GM23338 (cell line): ENCODE results near the gene AK4. TPM values are rescaled to one million over a fixed set of nuclear protein-coding genes. Genes with fewer than 3 reads are reported as not detected.

Experiments used
- ATAC-seq: fragments of 200-7000 bp; cut with Tn5 transposase; 3 replicates; pipeline ENCODE4 v1.9.1; 2020
- DNase-seq: peaks from one replicate; pipeline ENCODE4 v3.0.0-alpha.2; 2015; ENCODE audit warnings: low spot score
- H2AFZ ChIP-seq: fragments of 200-600 bp; sonication (generic); 2 replicates; pipeline ENCODE4 v1.8.0; 2016; ENCODE audit warnings: antibody characterized with exemption, mild to moderate bottlenecking, moderate library complexity
- H3F3A ChIP-seq: fragments of 200-600 bp; sonication (generic); replicated peaks from 2 replicates; pipeline ENCODE4 v1.8.0; 2017; ENCODE audit warnings: antibody characterized with exemption, mixed run types, low read depth
- H3K27ac ChIP-seq: fragments of 200-600 bp; sonication (generic); 2 replicates; pipeline ENCODE4 v1.6.1; 2016; ENCODE audit warnings: low read depth
- H3K27me3 ChIP-seq: fragments of 200-600 bp; sonication (generic); 2 replicates; pipeline ENCODE4 v1.8.0; 2016; ENCODE audit warnings: mild to moderate bottlenecking, mixed run types, moderate library complexity; ENCODE audit not compliant: insufficient read depth
- H3K36me3 ChIP-seq: fragments of 200-600 bp; sonication (generic); 2 replicates; pipeline ENCODE4 v1.8.0; 2016; ENCODE audit warnings: mild to moderate bottlenecking; ENCODE audit not compliant: insufficient read depth
- H3K4me1 ChIP-seq: fragments of 200-600 bp; sonication (generic); 2 replicates; pipeline ENCODE4 v1.8.0; 2016; ENCODE audit warnings: mild to moderate bottlenecking, moderate library complexity; ENCODE audit not compliant: insufficient read depth
- H3K4me2 ChIP-seq: fragments of 200-600 bp; sonication (generic); 2 replicates; pipeline ENCODE4 v1.7.1; 2017; ENCODE audit warnings: mixed run types
- H3K4me3 ChIP-seq: fragments of 200-600 bp; sonication (generic); 2 replicates; pipeline ENCODE4 v1.6.1; 2016; ENCODE audit warnings: mixed run types
- H3K79me2 ChIP-seq: fragments of 200-600 bp; sonication (generic); replicated peaks from 2 replicates; pipeline ENCODE4 v1.8.0; 2017; ENCODE audit warnings: mild to moderate bottlenecking; ENCODE audit not compliant: insufficient read depth
- H3K9me2 ChIP-seq: fragments of 200-600 bp; sonication (generic); 2 replicates; pipeline ENCODE4 v1.8.0; 2017; ENCODE audit not compliant: insufficient read depth
- H4K20me1 ChIP-seq: fragments of 200-600 bp; sonication (generic); replicated peaks from 2 replicates; pipeline ENCODE4 v1.8.0; 2017; ENCODE audit warnings: mild to moderate bottlenecking; ENCODE audit not compliant: insufficient read depth
- H3K27ac Mint-ChIP-seq: 2 replicates; pipeline ENCODE4 v1.8.0; 2020; ENCODE audit warnings: inconsistent platforms, mild to moderate bottlenecking, moderate library complexity, mixed read lengths
- H3K27me3 Mint-ChIP-seq: 3 replicates; pipeline ENCODE4 v1.8.0; 2022; ENCODE audit warnings: low read depth, mild to moderate bottlenecking, moderate library complexity, mixed read lengths, inconsistent platforms; ENCODE audit not compliant: insufficient read depth, poor library complexity
- H3K36me3 Mint-ChIP-seq: 3 replicates; pipeline ENCODE4 v1.8.0; 2021; ENCODE audit warnings: low read depth, mild to moderate bottlenecking, inconsistent platforms, moderate library complexity, mixed read lengths
- H3K4me1 Mint-ChIP-seq: 3 replicates; pipeline ENCODE4 v1.8.0; 2020; ENCODE audit warnings: mild to moderate bottlenecking, inconsistent platforms, mixed read lengths
- H3K4me3 Mint-ChIP-seq: 3 replicates; pipeline ENCODE4 v1.8.0; 2021; ENCODE audit warnings: moderate library complexity, mild to moderate bottlenecking, inconsistent platforms, mixed read lengths
- H3K9me3 Mint-ChIP-seq: 3 replicates; pipeline ENCODE4 v1.8.0; 2020; ENCODE audit warnings: moderate library complexity, mild to moderate bottlenecking, inconsistent platforms, mixed read lengths
- CREB1 ChIP-seq: fragments of 250-450 bp; sonication (Bioruptor Pico); IDR thresholded peaks from 2 replicates; pipeline ENCODE4 v1.5.0; 2020; ENCODE audit warnings: low read depth, mild to moderate bottlenecking, moderate library complexity
- EZH2 ChIP-seq: fragments of 200-600 bp; sonication (generic); IDR thresholded peaks from one replicate; pipeline ENCODE4 v1.8.0; 2017; ENCODE audit warnings: antibody characterized with exemption, mild to moderate bottlenecking, low read depth; ENCODE audit not compliant: unreplicated experiment
- EZH2phosphoT487 ChIP-seq: fragments of 200-600 bp; sonication (generic); IDR thresholded peaks from one replicate; pipeline ENCODE4 v1.8.1; 2018; ENCODE audit warnings: antibody characterized with exemption; ENCODE audit not compliant: unreplicated experiment
- NANOG ChIP-seq: IDR thresholded peaks from 2 replicates; pipeline ENCODE4 v1.6.1; 2016; ENCODE audit warnings: antibody characterized with exemption, borderline replicate concordance
- POLR2AphosphoS5 ChIP-seq: IDR thresholded peaks from 2 replicates; pipeline ENCODE4 v1.6.1; 2016; ENCODE audit warnings: antibody characterized with exemption, low read depth
- ZNF114 ChIP-seq: fragments of 250-450 bp; sonication (Bioruptor Pico); IDR thresholded peaks from 2 replicates; pipeline ENCODE4 v1.5.0; 2020; ENCODE audit warnings: mild to moderate bottlenecking, moderate library complexity
- polyA plus RNA-seq: library from polyadenylated mRNA; unstranded; fragments of >200 nt; fragmentation: Nextera tagmentation; extraction: Ambion mirVana; gene quantifications from 2 replicates; pipeline ENCODE4 v1.2.1, GENCODE V29; 2016
- total RNA-seq: library from RNA; depleted of rRNA; stranded (reverse); fragments of >200 nt; shearing (Covaris generic); gene quantifications from 2 replicates; pipeline ENCODE4 v1.2.3, GENCODE V29; 2014
- TF ChIP-seq, protein P1 (sequence below), 2 experiments: fragments of 200-600 bp in 1 of 2; sonication (generic) in 1 of 2; conservative IDR thresholded peaks; 2 replicates each; pipeline versions ENCODE4 v1.5.1 to v1.6.1; 2016 to 2017; ENCODE audit warnings: antibody characterized with exemption in 2 of 2, low read depth in 2 of 2, mild to moderate bottlenecking in 2 of 2, moderate library complexity in 1 of 2
- TF ChIP-seq, protein P2 (sequence below): fragments of 250-450 bp; sonication (Bioruptor Pico); IDR thresholded peaks from 2 replicates; pipeline ENCODE4 v1.5.0; 2020; ENCODE audit warnings: mild to moderate bottlenecking, moderate library complexity
- TF ChIP-seq, protein P3 (sequence below): IDR thresholded peaks from one replicate; pipeline ENCODE4 v1.6.1; 2018; ENCODE audit warnings: antibody characterized with exemption; ENCODE audit not compliant: unreplicated experiment
- TF ChIP-seq, protein P4 (sequence below): IDR thresholded peaks from 2 replicates; pipeline ENCODE4 v1.6.1; 2016; ENCODE audit warnings: antibody characterized with exemption

AK4 gene
- total and polyA plus RNA-seq, 2 experiments from 2014 or later = 123 to 127 TPM

DNA sequence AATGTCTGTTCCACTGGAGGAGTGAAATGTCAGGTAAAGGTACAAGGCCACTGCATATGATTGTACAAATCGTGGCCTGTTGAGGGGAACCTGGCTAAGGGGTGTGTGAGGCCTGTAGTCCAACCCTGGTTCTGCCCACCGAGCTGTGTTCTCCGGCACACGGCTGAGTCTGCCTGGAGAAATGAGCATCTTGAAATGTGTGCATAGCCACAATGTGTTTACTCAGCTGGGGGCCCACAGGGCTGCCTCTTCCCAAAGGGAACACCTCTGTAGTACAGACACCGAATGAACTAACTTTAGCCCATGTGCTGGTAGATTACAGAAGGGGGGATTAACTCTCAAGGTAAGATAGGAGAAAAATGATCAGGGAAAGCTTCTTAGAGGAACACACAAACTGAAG, 30.2 kb downstream of the AK4 start:
- Histone ChIP-seq H3F3A (no peaks in the 10 kb centered on the region), H3K27me3 (no peaks in the 10 kb centered on the region), H3K4me1 (peaks cover 45% of the 10 kb centered on the region), H3K4me3 (no peak overlapping the region), H2AFZ (no peak overlapping the region), H3K9me2 (no peaks in the 10 kb centered on the region), H3K36me3 (no peaks in the 10 kb centered on the region), H3K79me2 (peaks cover 100% of the 10 kb centered on the region), H4K20me1 (peaks cover 5% of the 10 kb centered on the region), H3K4me2 (no peak overlapping the region), H3K27ac (no peak overlapping the region)
- no peaks in the 10 kb centered on the region for H3K36me3 Mint-ChIP-seq
- TF ChIP-seq, protein P1, sequence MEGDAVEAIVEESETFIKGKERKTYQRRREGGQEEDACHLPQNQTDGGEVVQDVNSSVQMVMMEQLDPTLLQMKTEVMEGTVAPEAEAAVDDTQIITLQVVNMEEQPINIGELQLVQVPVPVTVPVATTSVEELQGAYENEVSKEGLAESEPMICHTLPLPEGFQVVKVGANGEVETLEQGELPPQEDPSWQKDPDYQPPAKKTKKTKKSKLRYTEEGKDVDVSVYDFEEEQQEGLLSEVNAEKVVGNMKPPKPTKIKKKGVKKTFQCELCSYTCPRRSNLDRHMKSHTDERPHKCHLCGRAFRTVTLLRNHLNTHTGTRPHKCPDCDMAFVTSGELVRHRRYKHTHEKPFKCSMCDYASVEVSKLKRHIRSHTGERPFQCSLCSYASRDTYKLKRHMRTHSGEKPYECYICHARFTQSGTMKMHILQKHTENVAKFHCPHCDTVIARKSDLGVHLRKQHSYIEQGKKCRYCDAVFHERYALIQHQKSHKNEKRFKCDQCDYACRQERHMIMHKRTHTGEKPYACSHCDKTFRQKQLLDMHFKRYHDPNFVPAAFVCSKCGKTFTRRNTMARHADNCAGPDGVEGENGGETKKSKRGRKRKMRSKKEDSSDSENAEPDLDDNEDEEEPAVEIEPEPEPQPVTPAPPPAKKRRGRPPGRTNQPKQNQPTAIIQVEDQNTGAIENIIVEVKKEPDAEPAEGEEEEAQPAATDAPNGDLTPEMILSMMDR (conservative IDR thresholded peaks at IDR 0.05; ENCODE audit: low read depth in 2 of 2) = no peak
- no peak for TF ChIP-seq ZNF114
- TF ChIP-seq NANOG = no peak
- no peak for TF ChIP-seq CREB1 (CRISPR knock-in tag)
- TF ChIP-seq, protein P2, sequence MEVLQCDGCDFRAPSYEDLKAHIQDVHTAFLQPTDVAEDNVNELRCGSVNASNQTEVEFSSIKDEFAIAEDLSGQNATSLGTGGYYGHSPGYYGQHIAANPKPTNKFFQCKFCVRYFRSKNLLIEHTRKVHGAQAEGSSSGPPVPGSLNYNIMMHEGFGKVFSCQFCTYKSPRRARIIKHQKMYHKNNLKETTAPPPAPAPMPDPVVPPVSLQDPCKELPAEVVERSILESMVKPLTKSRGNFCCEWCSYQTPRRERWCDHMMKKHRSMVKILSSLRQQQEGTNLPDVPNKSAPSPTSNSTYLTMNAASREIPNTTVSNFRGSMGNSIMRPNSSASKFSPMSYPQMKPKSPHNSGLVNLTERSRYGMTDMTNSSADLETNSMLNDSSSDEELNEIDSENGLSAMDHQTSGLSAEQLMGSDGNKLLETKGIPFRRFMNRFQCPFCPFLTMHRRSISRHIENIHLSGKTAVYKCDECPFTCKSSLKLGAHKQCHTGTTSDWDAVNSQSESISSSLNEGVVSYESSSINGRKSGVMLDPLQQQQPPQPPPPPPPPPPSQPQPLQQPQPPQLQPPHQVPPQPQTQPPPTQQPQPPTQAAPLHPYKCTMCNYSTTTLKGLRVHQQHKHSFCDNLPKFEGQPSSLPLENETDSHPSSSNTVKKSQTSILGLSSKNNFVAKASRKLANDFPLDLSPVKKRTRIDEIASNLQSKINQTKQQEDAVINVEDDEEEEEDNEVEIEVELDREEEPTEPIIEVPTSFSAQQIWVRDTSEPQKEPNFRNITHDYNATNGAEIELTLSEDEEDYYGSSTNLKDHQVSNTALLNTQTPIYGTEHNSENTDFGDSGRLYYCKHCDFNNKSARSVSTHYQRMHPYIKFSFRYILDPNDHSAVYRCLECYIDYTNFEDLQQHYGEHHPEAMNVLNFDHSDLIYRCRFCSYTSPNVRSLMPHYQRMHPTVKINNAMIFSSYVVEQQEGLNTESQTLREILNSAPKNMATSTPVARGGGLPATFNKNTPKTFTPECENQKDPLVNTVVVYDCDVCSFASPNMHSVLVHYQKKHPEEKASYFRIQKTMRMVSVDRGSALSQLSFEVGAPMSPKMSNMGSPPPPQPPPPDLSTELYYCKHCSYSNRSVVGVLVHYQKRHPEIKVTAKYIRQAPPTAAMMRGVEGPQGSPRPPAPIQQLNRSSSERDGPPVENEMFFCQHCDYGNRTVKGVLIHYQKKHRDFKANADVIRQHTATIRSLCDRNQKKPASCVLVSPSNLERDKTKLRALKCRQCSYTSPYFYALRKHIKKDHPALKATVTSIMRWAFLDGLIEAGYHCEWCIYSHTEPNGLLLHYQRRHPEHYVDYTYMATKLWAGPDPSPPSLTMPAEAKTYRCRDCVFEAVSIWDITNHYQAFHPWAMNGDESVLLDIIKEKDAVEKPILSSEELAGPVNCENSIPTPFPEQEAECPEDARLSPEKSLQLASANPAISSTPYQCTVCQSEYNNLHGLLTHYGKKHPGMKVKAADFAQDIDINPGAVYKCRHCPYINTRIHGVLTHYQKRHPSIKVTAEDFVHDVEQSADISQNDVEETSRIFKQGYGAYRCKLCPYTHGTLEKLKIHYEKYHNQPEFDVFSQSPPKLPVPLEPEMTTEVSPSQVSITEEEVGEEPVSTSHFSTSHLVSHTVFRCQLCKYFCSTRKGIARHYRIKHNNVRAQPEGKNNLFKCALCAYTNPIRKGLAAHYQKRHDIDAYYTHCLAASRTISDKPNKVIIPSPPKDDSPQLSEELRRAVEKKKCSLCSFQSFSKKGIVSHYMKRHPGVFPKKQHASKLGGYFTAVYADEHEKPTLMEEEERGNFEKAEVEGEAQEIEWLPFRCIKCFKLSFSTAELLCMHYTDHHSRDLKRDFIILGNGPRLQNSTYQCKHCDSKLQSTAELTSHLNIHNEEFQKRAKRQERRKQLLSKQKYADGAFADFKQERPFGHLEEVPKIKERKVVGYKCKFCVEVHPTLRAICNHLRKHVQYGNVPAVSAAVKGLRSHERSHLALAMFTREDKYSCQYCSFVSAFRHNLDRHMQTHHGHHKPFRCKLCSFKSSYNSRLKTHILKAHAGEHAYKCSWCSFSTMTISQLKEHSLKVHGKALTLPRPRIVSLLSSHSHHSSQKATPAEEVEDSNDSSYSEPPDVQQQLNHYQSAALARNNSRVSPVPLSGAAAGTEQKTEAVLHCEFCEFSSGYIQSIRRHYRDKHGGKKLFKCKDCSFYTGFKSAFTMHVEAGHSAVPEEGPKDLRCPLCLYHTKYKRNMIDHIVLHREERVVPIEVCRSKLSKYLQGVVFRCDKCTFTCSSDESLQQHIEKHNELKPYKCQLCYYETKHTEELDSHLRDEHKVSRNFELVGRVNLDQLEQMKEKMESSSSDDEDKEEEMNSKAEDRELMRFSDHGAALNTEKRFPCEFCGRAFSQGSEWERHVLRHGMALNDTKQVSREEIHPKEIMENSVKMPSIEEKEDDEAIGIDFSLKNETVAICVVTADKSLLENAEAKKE = no peak
- TF ChIP-seq POLR2AphosphoS5 = no peak
- TF ChIP-seq, protein P3, sequence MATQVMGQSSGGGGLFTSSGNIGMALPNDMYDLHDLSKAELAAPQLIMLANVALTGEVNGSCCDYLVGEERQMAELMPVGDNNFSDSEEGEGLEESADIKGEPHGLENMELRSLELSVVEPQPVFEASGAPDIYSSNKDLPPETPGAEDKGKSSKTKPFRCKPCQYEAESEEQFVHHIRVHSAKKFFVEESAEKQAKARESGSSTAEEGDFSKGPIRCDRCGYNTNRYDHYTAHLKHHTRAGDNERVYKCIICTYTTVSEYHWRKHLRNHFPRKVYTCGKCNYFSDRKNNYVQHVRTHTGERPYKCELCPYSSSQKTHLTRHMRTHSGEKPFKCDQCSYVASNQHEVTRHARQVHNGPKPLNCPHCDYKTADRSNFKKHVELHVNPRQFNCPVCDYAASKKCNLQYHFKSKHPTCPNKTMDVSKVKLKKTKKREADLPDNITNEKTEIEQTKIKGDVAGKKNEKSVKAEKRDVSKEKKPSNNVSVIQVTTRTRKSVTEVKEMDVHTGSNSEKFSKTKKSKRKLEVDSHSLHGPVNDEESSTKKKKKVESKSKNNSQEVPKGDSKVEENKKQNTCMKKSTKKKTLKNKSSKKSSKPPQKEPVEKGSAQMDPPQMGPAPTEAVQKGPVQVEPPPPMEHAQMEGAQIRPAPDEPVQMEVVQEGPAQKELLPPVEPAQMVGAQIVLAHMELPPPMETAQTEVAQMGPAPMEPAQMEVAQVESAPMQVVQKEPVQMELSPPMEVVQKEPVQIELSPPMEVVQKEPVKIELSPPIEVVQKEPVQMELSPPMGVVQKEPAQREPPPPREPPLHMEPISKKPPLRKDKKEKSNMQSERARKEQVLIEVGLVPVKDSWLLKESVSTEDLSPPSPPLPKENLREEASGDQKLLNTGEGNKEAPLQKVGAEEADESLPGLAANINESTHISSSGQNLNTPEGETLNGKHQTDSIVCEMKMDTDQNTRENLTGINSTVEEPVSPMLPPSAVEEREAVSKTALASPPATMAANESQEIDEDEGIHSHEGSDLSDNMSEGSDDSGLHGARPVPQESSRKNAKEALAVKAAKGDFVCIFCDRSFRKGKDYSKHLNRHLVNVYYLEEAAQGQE = no peak
- TF ChIP-seq EZH2phosphoT487 = no peak
- no peak for TF ChIP-seq EZH2
- TF ChIP-seq, protein P4, sequence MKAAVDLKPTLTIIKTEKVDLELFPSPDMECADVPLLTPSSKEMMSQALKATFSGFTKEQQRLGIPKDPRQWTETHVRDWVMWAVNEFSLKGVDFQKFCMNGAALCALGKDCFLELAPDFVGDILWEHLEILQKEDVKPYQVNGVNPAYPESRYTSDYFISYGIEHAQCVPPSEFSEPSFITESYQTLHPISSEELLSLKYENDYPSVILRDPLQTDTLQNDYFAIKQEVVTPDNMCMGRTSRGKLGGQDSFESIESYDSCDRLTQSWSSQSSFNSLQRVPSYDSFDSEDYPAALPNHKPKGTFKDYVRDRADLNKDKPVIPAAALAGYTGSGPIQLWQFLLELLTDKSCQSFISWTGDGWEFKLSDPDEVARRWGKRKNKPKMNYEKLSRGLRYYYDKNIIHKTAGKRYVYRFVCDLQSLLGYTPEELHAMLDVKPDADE = no peak
- H3K4me1 Mint-ChIP-seq = peaks cover 61% of the 10 kb centered on the region
- H3K27ac Mint-ChIP-seq = no peak overlapping the region
- DNase-seq (no peak), ATAC-seq (no peak)
- H3K27me3 Mint-ChIP-seq = no peaks in the 10 kb centered on the region
- H3K9me3 Mint-ChIP-seq = no peaks in the 10 kb centered on the region
- H3K4me3 Mint-ChIP-seq = no peak overlapping the region
